Inferior parietal cortex (tissue), 1 donor: ENCODE results near the gene CMC2.

Experiments
- DNase-seq: peaks from one replicate; pipeline ENCODE4 v3.0.0-alpha.2; 2016; ENCODE audit errors: extremely low spot score

The CMC2 gene

DNA sequence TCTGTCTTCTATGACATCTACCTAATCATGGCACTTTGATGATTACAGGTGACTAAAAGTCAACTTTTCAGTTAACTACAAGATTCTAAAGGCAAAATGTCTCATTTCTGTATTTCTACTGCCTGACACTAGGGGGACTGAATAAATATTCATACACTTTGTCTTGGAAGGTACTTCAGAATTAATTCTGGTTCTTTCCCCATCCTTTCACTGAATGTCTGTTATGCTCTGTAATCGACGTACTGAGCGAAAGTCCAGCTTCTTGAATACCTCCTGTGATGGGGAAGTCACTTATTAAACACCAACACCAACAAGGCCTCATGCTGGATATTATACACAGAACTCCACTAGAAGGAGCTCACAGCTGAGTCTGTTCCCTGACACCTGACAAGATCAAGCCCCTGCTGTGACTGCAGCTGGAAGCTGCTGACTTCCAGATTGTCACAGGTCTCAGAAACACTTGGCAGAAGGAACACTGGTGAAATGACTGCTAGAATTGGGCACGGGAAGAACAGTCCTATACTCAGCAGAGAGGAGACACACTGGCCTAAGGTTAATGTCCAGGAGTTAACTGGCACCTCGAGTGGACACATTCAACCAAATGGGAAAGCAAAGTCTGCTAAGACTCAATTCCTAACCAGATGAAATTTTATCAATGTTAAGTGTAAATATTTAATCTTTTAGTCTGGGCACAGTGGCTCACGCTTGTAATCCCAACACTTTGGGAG is 31.9 kb downstream of the CMC2 start:
- DNase-seq = no peak

DNA sequence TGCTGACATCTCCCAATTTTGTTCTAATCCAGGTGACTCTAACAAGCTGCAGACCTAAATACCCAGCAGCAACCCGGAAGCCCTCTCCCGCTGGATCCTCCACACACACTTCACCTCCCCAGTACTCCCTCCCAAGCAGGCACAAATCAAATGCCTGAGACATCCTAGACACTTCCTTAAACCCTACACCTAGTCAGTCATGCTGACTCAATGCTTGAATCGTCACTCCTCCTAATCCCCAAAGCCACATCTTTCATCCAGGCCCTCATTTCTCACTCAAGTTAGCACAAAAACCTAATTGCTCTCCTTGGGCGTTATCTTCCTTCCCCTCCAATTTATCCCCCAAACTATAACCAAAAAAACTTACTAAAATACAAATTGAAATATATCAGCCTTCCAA is 32.7 kb downstream of the CMC2 start:
- no peak for DNase-seq

DNA sequence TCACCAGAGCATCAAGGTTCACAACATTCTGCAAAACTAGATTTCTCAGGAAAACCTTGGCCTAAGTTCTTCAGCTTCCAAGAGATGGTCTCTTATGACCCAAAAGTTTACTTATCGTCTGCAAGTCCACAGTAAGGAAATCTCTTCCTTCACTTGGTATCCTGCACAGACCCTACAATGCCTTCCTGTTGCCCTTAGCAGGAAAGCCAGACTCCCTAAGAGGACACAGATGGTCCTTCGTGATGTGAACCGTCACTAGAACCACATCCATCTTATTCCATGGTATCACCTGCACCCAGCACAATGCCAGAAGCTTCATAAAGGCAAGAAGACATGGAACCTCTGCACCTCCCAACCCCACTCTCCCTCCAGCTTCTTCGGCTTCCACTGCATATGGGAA is 34.1 kb downstream of the CMC2 start:
- no peak for DNase-seq

DNA sequence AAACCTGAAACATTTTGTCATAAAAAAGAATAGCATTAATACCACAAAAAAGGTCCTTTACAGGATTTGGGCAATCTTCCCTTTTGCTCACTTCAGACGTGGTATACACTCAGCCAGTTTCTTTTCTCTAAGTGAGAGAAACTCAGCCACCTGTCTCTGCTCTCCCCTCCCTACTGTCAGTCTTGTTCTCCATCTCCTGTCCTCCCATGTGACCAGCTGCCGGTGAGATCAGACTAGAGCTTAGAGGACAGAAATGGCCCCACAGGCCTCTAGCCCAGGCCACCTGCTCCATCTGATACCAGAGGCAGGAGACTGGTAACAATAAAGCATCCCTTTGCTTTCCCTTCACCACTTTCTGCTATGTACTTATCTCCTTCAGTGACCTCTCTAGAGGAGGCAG is 34.9 kb downstream of the CMC2 start:
- no peak for DNase-seq

DNA sequence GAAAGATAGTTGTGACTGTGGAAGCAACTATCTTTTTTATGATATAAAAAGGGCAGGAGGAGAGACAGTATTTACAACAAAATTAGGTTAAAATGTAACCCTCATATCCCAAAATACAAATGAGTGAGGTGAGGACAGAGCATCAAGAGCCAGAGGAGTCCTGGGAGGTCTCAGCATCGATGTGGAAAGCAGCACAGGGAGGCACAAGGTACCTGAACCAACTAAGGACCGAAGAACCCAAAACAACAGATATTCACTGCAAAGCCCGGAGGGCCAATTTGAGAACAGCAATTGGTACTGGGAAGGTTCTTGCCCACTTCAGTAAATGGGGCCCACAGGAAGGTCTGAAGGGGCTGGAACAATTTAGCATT is 37.6 kb downstream of the CMC2 start:
- DNase-seq = no peak

DNA sequence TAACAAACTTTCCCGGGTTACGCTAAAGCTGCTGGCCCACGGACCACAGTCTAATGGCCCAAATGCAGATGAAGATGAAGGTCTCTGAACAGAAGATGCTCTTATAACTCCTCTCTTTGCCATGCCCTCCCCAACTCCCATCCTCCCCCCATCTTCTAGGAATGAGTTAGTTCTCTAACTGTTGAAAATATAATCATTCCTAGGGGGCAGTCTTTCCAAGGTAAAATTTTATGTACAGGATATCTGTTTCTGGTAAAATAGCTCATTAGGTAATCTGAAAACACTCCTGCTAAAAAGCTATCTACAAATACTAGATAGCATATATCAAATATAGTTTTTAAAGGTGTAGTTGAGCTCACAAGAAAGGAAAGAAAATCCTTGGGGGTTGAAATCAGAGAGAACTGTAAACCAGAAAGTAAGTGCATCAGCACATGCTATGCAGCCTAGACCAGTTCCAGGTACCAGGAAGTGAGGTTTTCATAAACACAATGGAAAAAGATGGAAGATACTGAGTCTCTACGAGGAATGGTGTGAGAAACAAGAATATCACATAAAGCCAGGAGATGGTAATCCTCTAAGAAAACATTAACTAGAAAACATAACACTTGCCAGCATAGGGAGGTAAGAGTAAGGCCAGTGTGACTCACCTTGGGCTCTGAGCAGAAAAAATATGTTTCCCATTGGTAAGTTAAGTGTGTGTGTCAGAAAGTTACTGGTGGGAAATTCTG is 38.1 kb downstream of the CMC2 start:
- DNase-seq = no peak

DNA sequence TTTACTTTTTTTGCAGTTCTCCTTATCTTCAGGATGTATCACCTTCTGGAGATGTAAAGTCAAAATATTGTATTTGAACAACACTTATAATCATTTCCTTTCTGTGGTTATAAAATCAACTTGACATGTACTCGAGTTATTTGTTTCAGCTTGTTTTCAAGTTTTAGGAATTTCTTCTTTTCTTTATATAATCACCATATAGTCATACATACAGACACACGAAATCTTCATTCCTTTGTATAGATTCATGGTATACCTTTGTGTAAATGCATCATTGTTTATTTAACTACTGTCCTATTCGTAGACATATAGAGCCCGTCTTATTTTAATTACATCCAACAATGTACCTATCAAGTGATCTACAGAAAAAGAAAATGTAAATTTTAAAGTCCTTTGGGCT is 40.1 kb downstream of the CMC2 start:
- no peak for DNase-seq

DNA sequence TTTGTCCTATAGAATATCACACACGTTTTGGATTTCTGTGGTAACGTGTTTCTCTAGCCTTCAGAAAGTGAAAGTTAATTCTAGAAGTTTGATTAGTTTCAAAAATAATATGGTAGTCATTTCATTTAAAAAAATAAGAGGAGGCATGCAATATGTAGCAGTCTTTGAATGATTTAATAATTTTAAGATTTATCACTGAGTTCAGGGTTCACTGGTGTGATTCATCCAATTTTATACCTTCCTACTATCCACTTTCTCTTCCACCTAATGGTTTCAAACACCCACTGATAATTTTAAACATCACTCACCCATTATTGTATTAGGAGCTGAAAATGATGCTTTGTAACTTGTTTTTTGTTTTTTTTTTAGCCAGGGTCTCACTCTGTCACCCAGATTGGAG is 42.3 kb downstream of the CMC2 start:
- DNase-seq = no peak

DNA sequence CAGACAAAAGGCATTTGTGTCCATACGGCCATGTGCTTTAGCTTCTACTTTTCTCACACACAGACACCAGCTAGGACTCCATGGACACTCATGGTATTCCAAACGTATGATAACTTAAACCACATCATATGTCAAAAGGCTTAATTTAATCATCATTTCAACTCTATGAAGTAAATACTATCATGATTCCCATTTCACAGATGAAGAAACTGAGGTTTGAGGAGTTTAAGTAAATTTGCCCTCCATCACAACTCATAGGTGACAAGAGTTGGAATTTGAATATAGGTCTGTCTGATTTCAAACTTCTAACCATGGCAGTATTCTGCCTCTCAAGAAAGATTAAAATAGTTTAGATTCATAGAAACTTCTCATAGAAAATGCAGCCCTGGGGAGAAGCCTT is 43.8 kb downstream of the CMC2 start:
- no peak for DNase-seq

DNA sequence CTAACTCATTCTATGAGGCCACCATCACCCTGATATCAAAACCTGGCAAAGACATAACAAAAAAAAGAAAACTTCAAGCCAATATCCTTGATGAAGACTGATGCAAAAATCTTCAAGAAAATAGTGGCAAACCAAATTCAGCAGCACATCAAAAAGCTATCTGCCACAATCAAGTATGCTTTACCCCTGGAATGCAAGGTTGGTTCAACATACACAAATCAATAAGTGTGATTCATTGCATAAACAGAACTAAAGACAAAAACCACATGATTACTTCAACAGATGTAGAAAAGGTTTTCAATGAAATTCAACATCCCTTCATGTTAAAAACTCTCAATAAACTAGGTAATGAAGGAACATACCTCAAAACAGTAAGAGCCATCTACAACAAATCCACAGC is 48.4 kb downstream of the CMC2 start:
- no peak for DNase-seq

DNA sequence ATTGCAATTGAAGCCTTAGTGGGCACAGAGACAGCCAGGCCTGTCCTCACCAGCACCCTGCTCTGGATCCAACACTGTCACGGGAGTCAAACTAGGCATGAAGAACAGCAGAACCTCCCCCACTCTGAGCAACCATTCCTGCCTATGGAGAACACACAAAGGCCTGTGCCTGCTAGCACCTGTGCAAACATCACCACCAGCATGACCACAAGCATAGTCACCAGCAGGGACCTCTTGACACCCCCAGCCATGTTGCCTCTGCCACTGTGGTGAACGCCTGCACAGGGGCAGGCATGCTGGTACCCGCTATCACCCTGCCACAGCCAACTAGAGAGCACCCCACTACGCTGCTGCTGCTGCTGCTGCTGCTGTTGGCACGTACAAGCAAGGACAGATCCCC is 51.7 kb downstream of the CMC2 start:
- no peak for DNase-seq

DNA sequence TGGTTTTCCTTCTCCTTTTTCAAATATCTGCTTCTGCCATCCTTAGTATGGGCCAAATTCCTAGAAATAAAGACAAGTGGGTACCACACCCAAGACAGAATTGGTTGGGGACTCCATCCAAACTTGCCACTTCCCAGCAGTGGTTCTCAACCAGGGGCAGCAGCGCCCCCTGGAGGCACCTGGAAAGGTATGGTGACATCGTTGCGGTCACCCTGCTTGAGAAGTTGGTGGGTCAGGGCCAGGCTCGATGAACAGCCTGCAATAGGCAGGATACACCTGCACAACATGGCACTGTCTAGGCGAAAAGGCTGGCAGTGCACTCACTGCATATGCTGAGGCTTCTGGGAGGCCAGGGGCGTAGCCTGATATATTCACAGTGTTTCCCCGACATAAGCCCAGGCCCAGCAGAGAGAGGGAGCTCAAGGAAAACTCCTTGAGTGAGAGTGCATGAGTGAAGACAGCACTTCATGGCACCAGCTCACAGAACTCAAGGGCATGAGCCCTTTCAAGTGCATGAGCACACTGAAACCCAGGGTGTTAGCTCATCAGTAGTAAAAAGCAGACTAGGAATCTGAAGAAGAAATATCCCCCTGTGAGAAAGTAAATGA is 57.7 kb downstream of the CMC2 start:
- DNase-seq = peak; percentile 68

DNA sequence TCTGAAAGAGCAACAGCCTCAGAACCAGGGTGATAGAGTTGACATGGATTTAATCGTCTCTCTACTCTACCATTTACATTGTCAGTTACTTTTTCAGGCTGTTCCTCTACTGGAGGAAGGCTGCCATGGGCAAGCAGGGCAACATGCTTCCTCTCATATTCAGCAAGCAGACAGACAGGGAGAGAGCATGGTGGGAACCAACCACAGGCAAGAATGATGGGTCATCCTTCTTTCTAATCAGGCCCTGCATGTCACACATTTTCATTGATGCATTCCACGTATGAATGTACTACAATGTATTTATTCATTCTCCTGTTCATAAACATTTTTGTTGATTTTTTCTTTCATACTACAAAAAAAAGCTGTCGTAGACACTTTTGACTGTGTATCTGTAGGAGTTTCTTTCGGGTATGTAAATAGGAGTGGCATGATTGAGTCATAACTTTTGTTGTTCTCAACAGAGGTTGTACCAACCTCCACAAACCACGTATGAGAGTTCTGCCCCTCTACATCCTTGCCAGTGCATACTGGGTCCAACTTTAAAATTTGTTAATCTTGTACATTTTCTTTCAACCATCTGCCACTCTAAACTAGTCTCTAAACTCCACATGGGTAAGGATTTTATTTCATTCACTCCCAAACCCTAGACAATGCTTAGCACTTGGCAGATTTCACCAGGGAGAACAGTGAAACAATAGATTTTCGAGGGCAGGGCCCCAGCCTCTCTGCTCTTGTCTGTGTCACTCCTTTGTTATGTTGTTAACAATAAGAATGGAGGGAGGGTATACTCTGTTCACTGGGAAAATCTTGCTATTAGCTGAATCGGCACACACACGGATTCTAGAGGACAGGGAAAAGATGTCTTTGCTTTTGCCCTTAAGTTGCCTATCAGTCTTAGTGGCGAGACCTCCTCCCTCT is 58.7 kb downstream of the CMC2 start:
- DNase-seq = peak; percentile 69

DNA sequence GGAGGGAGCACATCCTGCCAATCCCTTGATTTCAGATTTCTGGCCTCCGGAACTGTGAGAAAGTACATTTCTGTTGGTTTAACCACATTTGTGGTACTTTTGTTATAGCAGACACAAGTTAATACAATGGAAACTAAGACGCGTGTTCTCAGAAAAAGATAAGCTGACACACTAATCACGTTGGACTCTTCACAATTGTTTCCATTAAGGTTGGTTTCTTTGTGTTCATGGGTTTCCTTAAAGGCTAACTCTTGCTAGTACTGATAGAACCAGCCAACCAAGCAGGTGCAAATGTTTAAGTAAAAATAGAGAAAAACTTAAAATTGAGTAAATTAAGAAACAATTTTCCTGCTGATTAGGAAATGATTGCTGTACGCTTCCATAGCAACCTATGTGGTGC is 59.4 kb downstream of the CMC2 start:
- no peak for DNase-seq

DNA sequence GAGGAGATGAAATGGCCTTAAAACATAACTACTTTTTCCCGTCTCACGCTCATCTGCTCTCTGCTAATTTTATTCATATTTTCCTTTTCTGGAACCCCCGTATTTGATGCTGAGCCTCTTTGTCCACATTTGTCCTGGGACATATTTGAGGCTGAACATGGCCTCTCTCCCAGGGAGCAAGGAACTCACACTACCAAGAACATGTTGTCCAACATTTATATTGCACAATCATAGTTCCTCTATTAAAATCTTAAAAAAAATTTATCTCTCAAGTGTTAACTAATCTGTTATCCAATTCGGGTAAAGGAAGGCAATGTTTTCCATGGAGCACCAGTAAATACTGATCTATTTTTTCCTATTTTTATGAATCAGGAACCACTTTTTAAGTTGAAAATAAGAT is 60.2 kb downstream of the CMC2 start:
- DNase-seq = no peak

DNA sequence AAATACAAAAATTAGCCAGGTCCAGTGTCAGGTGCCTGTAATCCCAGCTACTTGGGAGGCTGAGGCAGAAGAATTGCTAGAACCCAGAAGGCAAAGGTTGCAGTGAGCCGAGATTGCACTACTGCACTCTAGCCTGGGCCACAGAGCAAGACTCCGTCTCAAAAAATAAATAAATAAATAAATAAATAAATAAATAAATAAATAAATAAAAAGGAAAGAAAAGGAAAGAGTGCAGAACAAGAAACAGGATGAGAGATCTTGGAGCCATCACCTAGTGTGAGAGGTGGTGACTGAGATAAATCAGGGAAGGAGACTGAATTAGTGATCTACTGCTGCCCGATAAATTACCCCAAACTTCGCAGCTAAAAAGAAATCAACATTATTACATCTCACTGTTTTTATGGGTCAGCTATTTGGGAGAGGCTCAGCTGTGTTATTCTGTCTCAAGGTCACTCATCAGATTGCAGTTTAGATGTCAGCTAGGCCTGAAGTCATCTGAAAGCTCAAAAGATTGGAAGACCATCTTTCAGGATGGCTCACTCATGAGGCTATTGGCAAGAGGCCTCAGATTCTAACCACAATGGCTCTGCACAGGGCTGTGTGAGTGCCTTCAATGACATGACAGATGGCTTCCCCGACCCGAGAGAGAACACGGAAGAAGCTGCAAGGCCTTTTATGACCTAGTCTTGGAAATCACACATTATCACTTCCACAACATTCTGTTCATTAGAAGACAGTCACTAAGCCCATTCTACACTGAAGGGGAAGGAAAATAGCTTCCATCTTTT is 66.4 kb downstream of the CMC2 start:
- DNase-seq = no peak

DNA sequence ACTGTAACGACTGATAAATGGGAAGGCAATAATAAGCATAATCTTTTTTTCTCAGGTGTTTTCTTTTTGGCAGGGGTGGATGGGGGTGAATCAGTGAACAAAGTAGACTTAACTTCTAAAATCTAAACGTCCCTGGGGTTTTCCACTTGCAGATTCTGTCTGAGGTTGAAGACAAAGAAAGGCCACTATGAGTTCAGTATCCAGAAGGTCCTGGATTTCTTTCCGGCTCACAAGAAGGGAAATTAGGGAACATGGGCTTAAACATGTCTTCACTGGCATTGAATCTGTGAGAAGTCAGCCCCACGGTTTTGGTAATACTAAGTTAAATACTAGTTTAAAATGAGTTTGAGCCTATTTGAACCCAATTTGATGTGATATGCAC is 67.8 kb downstream of the CMC2 start:
- no peak for DNase-seq

DNA sequence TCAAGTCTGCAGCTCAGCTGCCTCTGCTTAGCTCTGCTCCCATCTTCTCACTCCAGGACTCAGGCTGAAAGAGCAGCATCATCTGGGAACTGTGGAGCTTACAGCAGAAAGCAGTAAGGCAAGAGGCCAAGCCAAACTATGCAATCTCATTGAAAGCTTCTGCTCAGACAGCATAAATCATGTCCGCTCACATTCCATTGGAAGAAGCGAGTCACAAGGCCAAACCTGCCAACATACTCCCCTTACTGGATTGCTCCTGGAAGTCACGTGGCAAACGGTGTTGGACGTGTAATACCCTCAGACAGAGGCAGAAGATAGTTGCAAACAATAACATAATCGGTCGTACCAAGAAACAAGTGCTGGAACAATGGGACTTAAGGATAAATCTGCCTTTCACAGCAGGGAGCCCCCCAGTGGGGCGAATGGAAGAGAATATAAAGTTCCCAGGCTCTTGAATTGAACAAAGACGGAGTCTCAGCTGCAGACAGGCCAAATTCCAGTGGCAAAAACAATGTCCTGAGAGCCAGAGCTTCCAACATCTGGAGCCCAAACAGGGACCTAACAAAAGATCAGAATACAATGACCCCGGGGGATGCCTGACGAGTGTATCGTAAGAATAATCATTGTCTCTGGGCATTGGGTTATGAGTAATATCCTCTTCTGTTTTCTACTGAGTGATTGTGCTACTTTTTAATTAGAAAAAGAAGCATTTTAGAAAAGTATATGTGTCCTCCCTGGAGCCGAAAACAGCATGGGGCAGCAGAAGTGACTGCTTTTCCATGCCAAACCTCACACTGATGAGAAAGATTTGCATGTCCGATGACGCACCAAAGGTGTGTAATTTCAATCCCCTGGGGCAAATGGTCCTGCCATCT is 68.4 kb downstream of the CMC2 start:
- DNase-seq = no peak

DNA sequence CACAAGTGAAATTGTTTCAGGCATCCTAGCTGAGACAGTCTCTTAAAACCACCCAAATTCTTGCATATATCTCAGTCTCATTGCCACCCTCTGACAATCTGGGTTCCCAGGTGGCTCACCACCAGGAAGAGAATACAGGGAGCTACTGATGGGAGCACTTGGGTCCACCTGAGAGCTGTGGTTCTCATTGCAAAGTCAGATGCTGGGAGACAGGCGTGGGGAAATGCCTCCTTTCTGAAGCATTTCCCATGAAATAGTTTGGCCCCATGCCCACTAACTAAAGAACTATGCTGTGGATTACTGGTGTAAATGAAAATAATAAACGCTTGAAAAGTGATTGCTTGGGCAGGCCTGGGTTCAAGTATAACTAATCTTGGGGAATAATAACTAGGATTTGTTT is 70.3 kb downstream of the CMC2 start:
- no peak for DNase-seq

DNA sequence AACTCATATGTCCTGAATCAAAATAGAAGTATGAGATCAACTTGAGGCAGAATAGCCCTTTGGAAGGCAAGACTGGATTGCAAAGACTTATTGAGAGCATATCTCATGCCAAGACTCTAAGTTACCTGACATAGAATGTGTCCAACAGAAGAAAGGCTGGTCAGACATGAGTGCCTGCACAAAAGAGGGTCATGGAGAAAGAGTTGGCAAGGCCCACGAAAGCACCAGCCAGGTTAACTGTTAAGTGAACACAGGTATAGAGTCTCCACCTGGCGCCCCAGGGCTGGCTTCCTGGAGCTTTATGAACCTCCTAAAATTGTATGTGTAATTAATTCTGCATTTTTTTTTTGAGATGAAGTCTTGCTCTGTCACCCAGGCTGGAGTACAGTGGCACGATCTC is 71.0 kb downstream of the CMC2 start:
- no peak for DNase-seq

DNA sequence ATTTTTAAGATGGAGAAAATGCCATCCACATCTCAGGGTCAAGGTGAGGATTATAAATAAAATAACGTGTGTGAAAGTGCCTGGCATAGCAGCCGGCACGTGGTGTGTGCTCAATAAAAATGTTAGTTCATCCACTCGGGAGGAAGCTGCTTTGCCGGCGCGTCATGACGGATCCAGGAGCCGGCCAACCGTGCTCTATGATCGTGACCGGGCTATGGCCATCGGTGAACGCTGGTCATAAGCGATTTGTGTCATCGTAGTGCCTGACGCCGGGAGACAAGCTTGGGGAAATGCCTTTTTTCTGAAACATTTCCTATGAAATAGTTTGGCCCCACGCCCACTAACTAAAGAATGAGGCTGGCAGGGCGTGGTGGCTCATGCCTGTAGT is 74.0 kb downstream of the CMC2 start:
- no peak for DNase-seq
